H1 (cell line): ENCODE measurements around the gene C19orf25. TPM values are rescaled to one million over a fixed set of nuclear protein-coding genes. Genes with fewer than 3 reads are reported as not detected.

Experiments used
- ATF2 ChIP-seq: IDR thresholded peaks from 2 replicates; pipeline ENCODE4 v1.6.1; 2012; ENCODE audit warnings: low read length, inconsistent platforms
- HDAC2 ChIP-seq, 2 experiments: fragments of 300-600 bp in 1 of 2; sonication (generic) in 1 of 2; IDR thresholded peaks; 2 replicates each; pipeline ENCODE4 v1.6.1; 2011 to 2012; ENCODE audit warnings: low read depth in 2 of 2, low read length in 2 of 2, mild to moderate bottlenecking in 2 of 2, moderate library complexity in 2 of 2, borderline replicate concordance in 1 of 2, inconsistent platforms in 1 of 2
- RAD21 ChIP-seq, 2 experiments: IDR thresholded peaks in 1 of 2; conservative IDR thresholded peaks in 1 of 2; 2 replicates each; pipeline ENCODE4 v1.6.1; 2011; ENCODE audit warnings: low read depth in 2 of 2, low read length in 2 of 2, improper control_type of control experiment in 1 of 2, inconsistent platforms in 1 of 2, mild to moderate bottlenecking in 1 of 2, moderate library complexity in 1 of 2
- polyA plus RNA-seq, 7 experiments: library from polyadenylated mRNA; depleted of rRNA in 3 of 7; stranded (reverse) in 5 of 7; unstranded in 2 of 7; fragments of >200 nt in 5 of 7; fragments of 200-250 nt in 2 of 7; gene quantifications; 1 replicate in 5 of 7; 2 replicates in 1 of 7; 4 replicates in 1 of 7; pipeline versions ENCODE4 v1.2.1 to v1.2.3, GENCODE V29; 2011 to 2013; ENCODE audit warnings: missing spikeins in 2 of 7, mixed read lengths in 2 of 7
- total RNA-seq: library from RNA; stranded (reverse); fragmentation: NEBNext Ultra II Directional; extraction: Animal tissue kit (Norgen Biotek cat#: 25700); gene quantifications from 2 replicates; pipeline ENCODE4 v1.2.1, GENCODE V29; 2021
- TF ChIP-seq, protein P1 (sequence below): fragments of 300-600 bp; sonication (generic); IDR thresholded peaks from 2 replicates; pipeline ENCODE4 v1.7.1; 2012; ENCODE audit warnings: low read length, moderate library complexity, mild to moderate bottlenecking, inconsistent platforms; ENCODE audit not compliant: insufficient replicate concordance

C19orf25 gene
- total and polyA plus RNA-seq, 2 of the 8 experiments (the other 6 are each of a cell fraction or from before 2014, with no cell fraction given): 41.3 to 67.4 TPM

- TF ChIP-seq, protein P1, sequence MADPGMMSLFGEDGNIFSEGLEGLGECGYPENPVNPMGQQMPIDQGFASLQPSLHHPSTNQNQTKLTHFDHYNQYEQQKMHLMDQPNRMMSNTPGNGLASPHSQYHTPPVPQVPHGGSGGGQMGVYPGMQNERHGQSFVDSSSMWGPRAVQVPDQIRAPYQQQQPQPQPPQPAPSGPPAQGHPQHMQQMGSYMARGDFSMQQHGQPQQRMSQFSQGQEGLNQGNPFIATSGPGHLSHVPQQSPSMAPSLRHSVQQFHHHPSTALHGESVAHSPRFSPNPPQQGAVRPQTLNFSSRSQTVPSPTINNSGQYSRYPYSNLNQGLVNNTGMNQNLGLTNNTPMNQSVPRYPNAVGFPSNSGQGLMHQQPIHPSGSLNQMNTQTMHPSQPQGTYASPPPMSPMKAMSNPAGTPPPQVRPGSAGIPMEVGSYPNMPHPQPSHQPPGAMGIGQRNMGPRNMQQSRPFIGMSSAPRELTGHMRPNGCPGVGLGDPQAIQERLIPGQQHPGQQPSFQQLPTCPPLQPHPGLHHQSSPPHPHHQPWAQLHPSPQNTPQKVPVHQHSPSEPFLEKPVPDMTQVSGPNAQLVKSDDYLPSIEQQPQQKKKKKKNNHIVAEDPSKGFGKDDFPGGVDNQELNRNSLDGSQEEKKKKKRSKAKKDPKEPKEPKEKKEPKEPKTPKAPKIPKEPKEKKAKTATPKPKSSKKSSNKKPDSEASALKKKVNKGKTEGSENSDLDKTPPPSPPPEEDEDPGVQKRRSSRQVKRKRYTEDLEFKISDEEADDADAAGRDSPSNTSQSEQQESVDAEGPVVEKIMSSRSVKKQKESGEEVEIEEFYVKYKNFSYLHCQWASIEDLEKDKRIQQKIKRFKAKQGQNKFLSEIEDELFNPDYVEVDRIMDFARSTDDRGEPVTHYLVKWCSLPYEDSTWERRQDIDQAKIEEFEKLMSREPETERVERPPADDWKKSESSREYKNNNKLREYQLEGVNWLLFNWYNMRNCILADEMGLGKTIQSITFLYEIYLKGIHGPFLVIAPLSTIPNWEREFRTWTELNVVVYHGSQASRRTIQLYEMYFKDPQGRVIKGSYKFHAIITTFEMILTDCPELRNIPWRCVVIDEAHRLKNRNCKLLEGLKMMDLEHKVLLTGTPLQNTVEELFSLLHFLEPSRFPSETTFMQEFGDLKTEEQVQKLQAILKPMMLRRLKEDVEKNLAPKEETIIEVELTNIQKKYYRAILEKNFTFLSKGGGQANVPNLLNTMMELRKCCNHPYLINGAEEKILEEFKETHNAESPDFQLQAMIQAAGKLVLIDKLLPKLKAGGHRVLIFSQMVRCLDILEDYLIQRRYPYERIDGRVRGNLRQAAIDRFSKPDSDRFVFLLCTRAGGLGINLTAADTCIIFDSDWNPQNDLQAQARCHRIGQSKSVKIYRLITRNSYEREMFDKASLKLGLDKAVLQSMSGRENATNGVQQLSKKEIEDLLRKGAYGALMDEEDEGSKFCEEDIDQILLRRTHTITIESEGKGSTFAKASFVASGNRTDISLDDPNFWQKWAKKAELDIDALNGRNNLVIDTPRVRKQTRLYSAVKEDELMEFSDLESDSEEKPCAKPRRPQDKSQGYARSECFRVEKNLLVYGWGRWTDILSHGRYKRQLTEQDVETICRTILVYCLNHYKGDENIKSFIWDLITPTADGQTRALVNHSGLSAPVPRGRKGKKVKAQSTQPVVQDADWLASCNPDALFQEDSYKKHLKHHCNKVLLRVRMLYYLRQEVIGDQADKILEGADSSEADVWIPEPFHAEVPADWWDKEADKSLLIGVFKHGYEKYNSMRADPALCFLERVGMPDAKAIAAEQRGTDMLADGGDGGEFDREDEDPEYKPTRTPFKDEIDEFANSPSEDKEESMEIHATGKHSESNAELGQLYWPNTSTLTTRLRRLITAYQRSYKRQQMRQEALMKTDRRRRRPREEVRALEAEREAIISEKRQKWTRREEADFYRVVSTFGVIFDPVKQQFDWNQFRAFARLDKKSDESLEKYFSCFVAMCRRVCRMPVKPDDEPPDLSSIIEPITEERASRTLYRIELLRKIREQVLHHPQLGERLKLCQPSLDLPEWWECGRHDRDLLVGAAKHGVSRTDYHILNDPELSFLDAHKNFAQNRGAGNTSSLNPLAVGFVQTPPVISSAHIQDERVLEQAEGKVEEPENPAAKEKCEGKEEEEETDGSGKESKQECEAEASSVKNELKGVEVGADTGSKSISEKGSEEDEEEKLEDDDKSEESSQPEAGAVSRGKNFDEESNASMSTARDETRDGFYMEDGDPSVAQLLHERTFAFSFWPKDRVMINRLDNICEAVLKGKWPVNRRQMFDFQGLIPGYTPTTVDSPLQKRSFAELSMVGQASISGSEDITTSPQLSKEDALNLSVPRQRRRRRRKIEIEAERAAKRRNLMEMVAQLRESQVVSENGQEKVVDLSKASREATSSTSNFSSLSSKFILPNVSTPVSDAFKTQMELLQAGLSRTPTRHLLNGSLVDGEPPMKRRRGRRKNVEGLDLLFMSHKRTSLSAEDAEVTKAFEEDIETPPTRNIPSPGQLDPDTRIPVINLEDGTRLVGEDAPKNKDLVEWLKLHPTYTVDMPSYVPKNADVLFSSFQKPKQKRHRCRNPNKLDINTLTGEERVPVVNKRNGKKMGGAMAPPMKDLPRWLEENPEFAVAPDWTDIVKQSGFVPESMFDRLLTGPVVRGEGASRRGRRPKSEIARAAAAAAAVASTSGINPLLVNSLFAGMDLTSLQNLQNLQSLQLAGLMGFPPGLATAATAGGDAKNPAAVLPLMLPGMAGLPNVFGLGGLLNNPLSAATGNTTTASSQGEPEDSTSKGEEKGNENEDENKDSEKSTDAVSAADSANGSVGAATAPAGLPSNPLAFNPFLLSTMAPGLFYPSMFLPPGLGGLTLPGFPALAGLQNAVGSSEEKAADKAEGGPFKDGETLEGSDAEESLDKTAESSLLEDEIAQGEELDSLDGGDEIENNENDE: no peak
- TF ChIP-seq RAD21 (IDR thresholded peaks at IDR 0.05 in 1 of 2, conservative IDR thresholded peaks at IDR 0.05 in 1 of 2; ENCODE audit: low read depth in 2 of 2, low read length in 2 of 2) (no peak), HDAC2 (IDR thresholded peaks at IDR 0.05; ENCODE audit: borderline replicate concordance in 1 of 2, low read depth in 2 of 2, low read length in 2 of 2) (no peak), ATF2 (no peak)
Measured at GRCh38 chr19:1483979-1484428, 5.0 kb upstream of the C19orf25 start (continued).
